Glomerular endothelial cell (primary cell): ENCODE data around the gene CENPC. TPM values are rescaled to one million over a fixed set of nuclear protein-coding genes. Genes with fewer than 3 reads are reported as not detected.
"Not testable (repeated sequence)": the region's sequence is repeated elsewhere in the genome, so short reads cannot be mapped to it uniquely, and the experiment has no call there.

Experiments
- DNase-seq: peaks from one replicate; pipeline ENCODE4 v3.0.0-alpha.2; 2011; ENCODE audit warnings: low read depth, low spot score; ENCODE audit errors: extremely low read depth
- total RNA-seq: library from RNA; depleted of rRNA; stranded (reverse); fragments of >200 nt; gene quantifications from 2 replicates; pipeline ENCODE4 v1.2.3, GENCODE V29; 2015

CENPC gene
- total RNA-seq, 1 donor from 2014 or later: 10.2 TPM

DNA sequence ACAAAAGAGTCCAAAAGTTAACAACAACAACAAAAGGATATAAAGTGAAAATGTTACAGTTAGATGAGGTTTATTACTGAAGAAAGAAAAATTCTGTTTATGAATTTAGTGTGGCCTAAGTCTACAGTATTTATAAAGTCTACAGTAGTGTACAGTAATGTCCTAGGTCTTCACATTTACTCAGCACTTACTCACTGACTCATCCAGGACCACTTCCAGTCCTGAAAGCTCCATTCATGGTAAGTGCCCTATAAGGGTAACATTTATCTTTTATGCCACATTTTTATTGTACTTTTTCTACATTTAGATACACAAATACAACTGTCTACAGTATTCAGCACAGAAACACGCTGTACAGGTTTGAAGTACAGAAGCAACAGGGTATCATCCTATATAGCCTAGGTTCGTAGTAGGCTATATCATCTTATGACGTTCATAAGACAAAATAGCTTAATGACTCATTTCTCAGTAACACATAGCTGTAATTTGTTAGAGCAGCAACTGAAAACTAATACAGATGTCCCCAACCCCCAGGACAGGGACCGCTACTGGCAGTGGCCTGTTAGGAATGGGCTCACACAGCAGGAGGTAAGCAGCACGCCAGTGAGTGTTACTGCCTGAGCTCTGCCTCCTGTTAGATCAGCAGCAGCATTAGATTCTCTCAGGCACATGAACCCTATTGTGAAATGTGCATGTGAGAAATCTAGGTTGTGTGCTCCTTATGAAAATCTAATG is 61.3 kb downstream of the CENPC start:
- no peak for DNase-seq

DNA sequence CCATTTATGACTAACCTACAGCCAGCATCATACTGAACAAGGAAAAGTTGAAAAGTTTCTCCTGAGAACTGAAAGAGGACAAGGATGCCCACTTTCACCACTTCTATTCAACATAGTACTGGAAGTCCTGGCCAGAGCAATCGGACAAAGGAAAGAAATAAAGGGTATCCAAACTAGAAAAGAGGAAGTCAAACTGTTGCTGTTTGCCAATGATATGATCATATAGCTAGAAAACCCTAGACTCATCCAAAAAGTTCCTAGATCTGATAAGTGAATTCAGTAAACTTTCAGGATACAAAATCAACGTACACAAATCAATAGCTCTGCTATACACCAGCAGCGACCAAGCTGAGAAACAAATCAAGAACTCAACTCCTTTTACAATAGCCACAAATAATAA is 64.5 kb downstream of the CENPC start:
- no peak for DNase-seq

DNA sequence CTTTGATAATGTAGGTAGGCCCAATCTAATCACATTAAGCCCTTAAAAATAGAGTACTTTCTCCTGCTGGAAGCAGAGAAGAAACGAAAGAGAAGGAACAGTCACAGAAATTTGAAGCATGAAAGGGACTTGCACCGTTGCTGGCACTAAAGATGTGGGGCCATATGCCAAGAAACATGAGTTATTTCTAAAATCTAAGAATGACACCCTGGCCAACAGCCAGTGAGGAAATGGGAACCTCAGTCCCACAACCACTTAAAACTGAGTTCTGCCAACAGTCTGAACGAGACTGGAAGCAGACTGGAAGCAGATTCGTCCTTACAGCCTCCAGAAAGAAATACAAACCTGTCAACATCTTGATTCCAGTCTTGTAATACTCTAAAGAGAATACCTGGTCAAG is 70.1 kb downstream of the CENPC start:
- no peak for DNase-seq

DNA sequence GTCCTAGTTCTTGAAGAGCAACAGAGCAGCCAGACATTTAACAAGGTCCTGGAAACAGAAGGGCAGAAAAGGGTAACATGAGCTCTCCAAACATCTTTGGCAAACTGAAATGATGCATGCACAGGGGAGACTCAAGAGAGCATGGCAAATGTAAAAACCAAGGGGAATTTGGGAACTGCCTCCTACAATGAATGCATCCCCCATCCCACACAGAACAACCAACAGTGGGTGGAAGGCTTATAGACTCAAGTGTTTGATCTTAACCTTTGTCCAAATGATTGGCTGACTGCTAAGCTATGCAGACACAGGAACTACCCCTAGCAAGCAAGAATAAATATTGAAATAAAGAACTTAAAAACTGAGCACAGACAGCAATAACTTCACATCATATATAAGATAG is 74.4 kb downstream of the CENPC start:
- no peak for DNase-seq

DNA sequence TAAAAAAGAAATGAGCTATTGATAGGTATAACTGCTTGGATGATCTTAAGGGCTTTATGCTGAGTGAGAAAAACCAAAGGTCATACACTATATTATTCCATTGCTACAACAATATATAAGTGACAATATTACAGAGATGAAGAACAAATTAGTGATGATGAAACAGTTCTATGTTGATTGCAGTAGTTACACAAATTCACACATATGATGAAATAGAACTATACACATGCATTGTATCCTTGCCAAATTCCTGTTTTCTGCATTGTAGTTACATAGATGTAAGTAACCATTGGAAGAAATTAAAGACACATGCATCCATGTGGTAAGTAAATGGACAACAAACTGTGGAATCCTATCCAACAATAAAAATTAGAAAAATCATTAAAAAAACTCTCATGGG is 76.5 kb downstream of the CENPC start:
- DNase-seq: no peak

DNA sequence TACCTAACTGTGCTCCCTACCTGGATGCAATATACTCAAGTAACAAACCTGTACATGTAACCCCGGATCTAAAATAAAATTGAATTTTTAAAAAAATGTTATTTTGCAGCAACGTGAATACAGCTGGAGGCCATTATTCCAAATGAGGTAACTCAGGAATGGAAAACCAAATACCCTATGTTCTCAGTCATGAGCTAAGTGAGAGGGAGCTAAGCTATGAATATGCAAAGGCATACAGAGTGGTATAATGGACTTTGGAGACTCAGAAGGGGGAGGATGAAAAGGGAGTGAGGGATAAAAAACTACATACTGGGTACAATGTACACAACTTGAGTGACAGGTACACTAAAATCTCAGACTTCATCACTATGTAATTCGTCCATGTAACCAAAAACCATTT is 78.6 kb downstream of the CENPC start:
- DNase-seq: no peak

DNA sequence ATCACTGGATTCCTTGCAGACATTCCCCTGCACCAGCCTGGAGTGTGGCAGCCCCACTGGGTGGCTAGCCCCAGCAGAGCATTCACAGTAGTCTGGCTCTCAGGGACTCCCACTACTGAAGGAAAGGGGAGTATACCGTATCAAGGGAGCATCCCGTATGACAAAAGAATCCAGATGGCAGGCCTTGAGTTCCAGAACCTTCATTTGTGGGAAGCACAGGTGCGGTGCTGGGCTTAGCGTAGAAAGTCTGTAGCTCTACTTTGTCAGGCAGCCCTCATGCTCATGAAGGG is 79.6 kb downstream of the CENPC start:
- DNase-seq: no peak

DNA sequence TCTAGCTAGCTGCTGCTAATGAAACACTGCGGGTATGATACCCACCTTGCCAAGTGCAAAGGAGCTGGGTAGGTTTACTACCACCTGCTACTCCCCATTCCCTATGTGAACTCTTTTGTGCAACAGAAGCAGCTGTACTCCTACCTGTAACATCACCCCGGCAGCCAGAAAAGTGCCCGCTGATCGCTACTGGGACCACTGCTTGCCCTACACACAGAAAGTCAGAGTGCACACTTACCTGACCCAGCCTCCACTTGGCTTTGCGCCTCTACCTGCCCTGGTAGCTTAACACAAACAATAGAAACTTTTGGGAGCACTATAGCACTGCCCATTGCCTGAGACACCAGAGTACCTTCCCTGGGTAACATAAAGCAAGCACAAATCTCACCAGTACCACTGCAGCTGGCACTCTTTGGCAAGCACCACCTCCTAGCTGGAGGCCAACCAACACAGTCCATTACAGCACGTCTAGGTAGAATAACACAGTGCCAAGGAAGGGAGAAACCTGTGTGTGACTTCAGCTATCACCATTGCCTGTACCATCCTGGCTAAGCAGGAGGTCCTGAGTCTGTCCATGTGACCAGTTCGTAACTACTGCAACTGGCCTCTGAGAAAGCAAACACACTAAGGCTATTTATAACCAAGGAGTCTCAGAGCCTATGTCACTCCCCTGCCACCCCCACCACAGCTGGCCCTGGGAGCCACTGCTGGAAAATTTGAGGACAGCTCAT is 80.1 kb downstream of the CENPC start:
- no peak for DNase-seq

DNA sequence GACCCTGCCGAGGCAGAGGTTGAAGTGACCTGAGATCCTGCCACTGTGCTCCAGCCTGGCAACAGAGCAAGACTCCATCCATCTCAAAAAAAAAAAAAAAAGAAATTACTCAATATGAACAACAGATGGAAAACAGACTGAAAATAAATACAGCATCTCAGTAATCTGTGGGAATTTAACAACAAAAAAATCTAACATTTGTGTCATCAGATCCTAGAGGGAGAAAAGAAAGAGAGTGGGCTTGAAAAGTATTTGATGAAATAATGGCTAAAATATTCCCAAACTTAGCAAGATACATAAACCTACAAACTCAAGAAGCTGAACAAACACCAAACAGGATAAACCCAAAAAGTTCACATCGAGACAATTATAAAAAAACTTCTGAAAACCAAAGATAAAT is 84.7 kb downstream of the CENPC start:
- DNase-seq: no peak

DNA sequence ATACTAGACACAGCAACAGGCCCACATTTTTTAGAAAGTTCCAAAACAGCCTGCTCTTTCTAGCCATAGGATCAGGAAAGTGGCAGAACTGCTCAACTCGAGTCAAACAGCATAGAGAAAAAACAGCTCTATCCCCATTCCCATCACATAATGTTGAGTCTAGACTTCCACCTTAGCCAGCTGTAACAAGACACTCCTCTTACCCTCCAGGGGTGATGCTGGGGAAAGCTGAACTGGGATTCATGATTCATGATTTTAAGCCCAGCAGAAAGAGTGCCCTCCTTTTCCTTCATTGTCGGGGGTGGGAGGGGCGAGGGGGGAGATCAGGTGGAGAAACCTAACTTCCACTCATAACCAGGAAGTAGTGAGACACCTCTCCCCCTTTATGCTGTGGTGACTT is 86.1 kb downstream of the CENPC start:
- DNase-seq: no peak

DNA sequence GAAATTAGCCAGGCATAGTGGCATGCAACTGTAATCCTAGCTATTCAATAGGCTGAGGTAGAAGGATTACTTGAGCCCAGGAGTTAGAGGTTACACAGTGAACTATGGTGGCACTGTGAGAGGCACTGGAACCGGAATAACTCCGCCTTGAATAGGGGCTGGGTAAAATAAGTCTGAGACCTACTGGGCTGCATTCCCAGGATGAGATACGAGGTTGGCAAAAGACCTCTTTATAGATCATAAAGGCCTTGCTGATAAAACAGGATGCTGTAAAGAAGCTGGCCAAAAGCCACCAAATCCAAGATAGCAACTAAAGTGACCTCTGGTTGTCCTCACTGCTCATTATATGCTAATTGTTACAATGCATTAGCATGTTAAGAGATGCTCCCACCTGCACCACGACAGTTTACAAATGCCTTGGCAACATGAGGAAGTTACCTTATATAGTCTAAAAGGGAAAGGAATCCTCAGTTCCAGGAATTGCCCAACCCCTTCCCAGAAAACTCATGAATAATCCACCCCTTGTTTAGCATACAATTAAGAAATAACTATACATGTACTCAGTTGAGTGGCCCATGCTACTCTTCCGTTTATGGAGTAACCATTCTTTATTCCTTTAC is 88.6 kb downstream of the CENPC start:
- DNase-seq: no peak

DNA sequence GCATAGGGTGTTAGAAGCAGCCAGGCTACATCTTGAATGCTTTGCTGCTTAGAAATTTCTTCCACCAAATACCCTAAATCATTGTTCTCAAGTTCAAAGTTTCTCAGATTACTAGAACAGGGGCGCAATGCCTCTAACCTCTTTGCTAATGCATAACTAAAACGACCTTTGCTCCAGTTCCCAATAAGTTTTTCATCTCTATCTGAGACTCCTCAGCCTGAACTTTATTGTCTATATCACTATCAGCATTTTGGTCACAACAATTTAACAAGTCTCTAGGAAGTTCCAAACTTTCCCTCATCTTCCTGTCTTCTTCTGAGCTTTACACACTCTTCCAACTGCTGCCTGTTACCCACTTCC is 92.5 kb downstream of the CENPC start:
- not testable (repeated sequence) for DNase-seq

DNA sequence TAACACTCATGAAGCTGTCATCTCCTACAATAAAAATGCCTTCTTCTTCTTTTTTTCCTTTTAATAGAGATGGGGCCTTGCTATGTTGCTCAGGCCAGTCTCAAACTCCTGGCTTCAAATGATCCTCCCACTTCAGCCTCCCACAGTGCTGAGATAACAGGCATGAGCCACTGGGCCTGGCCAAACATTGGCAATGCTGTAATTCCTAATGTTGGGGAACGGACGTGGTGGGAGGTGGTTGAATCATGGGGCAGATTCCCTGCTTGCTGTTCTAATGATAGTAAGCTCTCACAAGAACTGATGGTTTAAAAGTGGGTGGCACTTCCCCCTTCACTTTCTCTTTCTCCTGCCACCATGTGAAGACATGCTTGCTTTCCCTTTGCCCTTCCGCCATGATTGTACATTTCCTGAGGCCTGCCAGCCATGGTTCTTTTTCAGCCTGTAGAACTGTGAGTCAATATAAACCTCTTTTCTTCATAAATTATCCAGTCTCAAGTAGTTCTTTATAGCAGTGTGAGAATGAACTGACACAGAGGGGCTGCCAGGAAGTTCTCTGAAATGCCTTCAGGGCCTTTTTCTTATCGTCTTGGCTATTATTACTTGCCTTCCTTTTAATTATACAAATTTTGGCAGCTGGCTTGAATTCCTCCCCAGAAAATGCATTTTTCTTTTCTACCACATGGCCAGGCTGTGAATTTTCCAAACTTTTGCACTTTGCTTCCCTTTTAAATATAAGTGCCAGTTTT is 93.0 kb downstream of the CENPC start:
- DNase-seq: no peak

DNA sequence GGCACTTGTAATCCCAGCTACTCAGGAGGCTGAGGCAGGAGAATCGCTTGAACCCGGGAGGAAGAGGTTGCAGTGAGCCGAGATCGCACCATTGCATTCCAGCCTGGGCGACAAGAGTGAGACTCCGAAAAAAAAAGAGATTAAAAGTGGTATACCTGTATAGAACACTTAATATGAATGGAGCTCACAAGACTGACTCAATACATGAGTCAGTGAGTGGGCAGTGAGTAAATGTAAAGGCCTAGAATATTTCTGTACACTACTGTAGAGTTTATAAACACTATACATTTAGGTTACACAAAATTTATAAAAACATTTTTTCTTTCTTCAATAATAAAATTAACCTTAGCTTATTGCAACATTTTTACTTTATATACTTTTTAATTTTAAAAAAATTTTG is 93.8 kb downstream of the CENPC start:
- DNase-seq: no peak

DNA sequence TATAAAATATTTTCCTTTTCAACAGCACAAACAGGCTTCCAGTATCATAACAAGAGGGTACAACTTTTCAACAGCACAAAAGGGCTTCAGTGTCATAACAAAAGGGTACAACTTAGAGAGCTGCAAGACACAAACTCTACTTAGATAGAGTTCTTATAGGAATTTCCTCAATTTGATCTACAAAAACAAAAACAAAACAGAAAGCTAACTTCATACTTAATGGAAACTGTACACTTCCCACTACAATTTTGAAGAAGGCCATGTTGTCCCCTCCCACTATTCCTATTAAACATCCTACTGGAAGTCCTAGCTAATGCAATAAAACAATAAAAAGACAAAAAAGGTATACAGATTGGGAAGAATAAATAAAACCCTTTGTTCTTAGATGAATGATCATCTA is 96.7 kb downstream of the CENPC start:
- DNase-seq: no peak

DNA sequence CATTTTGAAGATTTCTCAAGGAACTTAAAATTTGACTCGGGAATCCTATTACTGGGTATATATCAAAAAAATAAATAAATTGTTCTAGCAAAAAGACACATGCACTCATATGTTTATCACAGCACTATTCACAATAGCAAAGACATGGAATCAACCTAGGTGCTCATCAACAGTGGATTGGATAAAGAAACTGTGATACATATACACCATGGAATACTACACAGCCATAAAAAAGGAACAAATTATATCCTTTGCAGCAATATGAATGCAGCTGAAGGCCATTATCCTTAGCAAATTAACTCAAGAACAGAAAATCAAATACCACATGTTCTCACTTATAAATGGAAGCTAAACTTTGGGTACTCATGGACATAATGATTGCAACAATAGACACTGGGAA is 97.4 kb downstream of the CENPC start:
- no peak for DNase-seq

DNA sequence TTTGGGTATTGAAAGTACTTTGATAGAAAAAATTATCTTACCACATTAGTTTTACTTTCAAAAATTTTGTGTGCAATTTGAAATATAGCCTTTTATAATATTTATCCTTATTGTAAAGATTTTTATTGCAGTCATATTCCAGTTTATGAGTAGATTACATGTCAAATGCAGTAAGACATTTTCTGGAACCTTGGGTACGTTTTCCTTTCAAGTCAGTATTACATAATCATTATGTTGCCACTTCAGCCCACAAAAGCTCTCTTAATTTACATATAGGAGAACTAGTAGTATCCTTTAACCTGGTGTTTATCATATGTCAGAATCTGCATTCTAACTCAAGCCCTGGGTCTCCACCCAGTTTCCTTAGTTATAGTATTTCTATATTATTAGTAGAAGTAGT is 98.5 kb downstream of the CENPC start:
- no peak for DNase-seq

DNA sequence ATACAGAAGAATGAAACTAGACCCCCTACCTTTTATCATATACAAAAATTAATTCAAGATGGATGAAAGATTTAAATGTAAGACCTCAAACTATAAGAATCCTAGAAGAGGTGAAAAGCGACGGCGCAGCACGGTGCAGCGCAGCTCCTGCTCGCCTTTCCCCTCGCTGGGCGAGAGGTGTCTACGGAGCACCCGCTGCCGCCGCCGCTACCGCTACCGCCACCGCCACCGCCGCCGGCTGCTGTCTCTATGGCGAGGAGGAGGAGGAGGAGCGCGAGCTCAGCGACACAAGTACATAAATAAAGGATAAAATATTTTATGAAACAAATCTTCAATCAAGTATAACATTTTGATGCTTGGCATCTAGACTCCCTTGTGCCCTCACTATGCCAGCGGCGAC is 99.4 kb downstream of the CENPC start:
- not testable (repeated sequence) for DNase-seq

DNA sequence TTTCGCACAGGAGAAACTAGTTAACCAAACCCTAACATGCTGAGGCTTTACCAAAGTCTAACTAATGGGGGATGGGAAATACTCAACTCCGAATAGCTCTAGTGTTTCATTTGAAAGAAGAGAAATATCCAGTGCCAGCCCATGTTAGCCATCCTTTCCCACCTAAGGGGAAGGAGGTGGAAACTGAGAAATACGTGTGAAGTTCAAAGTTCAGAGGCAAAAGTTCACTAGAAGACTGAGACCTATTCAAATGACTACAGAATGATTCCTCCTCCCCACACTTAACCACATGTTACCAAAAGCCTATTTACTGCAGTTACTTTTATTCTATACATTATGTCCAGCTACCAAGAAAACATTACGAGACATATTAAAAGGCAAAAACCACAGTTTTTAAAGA is 106.3 kb downstream of the CENPC start:
- no peak for DNase-seq

DNA sequence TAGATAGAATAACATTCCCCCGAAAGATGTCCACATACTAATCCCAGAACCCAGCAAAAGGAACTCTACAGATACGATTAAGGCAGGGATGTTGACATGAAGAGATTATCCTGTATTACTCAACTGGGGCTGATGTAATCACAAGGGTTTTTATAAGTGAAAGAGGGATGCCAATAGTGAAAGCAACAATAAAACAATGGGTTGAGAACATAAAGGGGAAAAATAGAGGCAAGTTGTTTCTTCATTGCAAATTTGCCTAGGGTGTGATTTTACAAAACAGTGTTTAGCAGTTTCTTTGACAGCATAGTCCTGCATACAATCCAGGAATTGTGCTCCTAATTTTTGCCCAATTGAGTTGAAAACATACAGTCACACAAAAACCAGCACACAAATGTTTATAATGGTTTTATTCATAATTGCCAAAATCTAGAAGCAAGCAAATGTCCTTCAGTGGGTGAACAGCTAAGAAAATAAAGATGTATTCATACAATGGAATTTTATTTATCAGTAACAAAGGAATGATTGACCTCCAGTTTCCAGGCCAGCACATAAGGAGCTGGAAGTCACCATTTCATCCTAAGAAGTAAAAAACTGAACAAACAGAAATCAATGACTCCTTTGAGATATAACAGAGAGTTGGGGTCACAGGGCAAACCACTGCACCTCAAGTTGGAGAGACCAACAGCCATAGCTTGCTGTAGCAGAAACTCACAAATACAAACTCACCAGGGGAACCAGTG is 107.2 kb downstream of the CENPC start:
- no peak for DNase-seq

DNA sequence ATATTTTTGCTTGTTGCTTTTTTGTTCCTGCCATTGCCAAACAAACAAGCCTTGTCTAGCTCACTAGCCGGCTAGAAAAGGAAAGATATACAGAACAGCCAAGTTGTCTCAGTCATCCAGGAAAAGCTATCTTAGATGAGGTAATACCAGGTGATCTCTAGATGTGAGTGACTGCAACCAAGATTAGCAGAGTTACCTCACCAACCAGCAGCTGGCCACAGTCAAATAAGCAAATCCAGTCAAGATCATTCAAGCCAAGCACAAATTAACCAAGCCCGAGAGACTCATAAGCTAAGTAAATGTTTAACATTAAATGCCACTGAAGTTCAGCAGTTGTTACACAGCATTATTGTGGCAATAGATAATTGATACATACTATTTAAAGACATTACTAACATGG is 108.6 kb downstream of the CENPC start:
- no peak for DNase-seq
